Ishikawa (cell line): Measurements from ENCODE around the gene LMOD2.

Experiments
- RAD21 ChIP-seq: IDR thresholded peaks from 2 replicates; pipeline ENCODE4 v1.6.1; 2012; ENCODE audit warnings: low read depth
- TAF1 ChIP-seq: IDR thresholded peaks from 2 replicates; pipeline ENCODE4 v1.6.1; 2012; ENCODE audit warnings: low read depth, mild to moderate bottlenecking
- TCF12 ChIP-seq: IDR thresholded peaks from 2 replicates; pipeline ENCODE4 v1.6.1; 2012; ENCODE audit warnings: low read depth

- TF ChIP-seq TAF1 (no peak), TCF12 (no peak), RAD21 (no peak)
Observed at GRCh38 chr7:123622660-123623386, 32.8 kb upstream of the LMOD2 start.
